ENCODE data around the gene NYAP2.

Gene NYAP2

DNA sequence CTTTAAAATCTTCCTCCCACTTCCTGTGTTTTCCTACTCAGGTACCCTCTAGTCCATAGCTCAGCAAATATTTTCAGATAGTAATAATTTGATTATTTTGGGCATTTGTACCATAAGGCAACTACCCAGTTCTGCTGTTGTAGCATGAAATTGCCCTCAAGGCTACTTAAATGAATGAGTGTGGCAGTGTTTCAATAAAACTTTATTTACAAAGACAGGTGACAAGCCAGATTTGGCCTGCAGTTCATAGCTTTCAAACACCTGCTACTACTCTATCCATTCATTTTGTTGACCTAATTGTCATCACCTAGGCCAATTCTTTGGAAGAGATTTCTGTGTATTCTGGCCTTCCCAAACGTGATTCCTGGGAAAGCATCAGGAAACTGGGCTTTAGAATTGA lies 28.9 kb downstream of the NYAP2 start:
- TF ChIP-seq, protein P1, sequence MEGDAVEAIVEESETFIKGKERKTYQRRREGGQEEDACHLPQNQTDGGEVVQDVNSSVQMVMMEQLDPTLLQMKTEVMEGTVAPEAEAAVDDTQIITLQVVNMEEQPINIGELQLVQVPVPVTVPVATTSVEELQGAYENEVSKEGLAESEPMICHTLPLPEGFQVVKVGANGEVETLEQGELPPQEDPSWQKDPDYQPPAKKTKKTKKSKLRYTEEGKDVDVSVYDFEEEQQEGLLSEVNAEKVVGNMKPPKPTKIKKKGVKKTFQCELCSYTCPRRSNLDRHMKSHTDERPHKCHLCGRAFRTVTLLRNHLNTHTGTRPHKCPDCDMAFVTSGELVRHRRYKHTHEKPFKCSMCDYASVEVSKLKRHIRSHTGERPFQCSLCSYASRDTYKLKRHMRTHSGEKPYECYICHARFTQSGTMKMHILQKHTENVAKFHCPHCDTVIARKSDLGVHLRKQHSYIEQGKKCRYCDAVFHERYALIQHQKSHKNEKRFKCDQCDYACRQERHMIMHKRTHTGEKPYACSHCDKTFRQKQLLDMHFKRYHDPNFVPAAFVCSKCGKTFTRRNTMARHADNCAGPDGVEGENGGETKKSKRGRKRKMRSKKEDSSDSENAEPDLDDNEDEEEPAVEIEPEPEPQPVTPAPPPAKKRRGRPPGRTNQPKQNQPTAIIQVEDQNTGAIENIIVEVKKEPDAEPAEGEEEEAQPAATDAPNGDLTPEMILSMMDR (IDR thresholded peaks at IDR 0.05; ENCODE audit: low read depth, low read length), result no peak
- Histone ChIP-seq H3K9me3 (ENCODE audit: severe bottlenecking) (no peaks in the 10 kb centered on the region), H3K4me3 (ENCODE audit: low read depth, low read length) (no peak overlapping the region), H3K27me3 (ENCODE audit: insufficient read depth, low read depth, severe bottlenecking) (no peaks in the 10 kb centered on the region), H3K36me3 (no peaks in the 10 kb centered on the region), H3K27ac (no peak overlapping the region)
- DNase-seq, result no peak

DNA sequence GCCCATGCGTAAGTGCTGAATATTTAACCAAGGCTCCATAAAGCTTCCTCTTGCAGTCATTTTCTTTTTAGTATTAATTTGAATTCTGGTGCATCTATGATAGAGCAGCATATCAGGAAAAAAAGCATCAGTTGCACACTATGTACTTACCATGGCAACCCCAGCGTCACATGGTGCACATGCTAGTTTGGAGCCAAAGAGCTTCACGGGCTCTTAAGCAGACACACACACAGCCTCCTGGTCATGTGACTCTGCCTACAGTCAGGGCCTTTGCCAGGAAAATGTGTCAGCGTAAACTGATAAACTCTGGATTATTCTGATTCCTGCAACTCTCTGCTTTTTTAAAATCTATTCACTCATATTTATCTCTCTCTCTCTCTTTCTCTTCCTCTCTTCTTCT lies 30.2 kb downstream of the NYAP2 start:
- H3K4me3 ChIP-seq (ENCODE audit: low read depth, low read length), result no peak overlapping the region
- TF ChIP-seq, protein P1 (IDR thresholded peaks at IDR 0.05; ENCODE audit: low read depth, low read length), result no peak

DNA sequence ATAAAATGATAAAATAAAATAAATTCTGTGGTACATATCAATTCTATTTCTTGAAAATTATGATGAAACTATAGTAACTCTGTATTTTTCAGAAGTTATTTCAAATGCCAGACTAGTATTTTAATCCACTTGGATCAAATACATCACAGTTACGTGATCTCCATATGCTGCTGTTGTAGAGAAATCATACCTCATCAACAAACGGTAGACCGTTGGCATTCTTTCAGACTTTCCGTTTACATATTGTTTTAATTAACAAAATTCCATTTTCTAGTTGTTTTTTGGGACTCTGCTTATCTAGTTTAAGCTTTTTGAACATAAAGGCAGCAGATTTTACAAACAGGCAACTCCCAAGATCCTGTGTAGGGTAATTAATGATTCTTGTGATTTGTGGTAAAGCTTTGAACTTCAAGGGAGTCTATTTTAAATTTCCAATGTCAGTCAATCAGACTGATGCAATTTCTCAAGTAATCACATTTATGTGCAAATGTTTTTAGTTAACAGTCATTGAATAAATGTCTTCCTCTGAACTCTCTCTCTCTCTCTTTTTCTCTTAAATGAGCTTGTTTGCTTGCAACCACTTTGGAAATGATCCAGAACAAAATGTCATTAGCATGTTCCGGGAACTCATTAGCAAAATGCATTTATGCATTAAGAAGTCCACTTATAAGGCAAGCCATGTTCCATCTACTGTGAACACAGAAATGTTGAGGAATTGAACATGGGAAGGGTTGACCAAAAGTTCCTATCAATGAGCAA lies 31.8 kb downstream of the NYAP2 start:
- no peaks in the 10 kb centered on the region for H3K27me3 ChIP-seq (ENCODE audit: insufficient read depth, low read depth, severe bottlenecking)
- H3K36me3 ChIP-seq, result no peaks in the 10 kb centered on the region
- no peaks in the 10 kb centered on the region for H3K9me3 ChIP-seq (ENCODE audit: severe bottlenecking)
- H3K4me3 ChIP-seq (ENCODE audit: low read depth, low read length), result no peak overlapping the region
- H3K27ac ChIP-seq, result no peak overlapping the region
- TF ChIP-seq, protein P1 (IDR thresholded peaks at IDR 0.05; ENCODE audit: low read depth, low read length), result no peak
- DNase-seq, result no peak

More for the DNA sequence above, 30.2 kb downstream of the NYAP2 start:
- Histone ChIP-seq H3K36me3 (no peaks in the 10 kb centered on the region), H3K27ac (no peak overlapping the region), H3K9me3 (ENCODE audit: severe bottlenecking) (no peaks in the 10 kb centered on the region), H3K27me3 (ENCODE audit: insufficient read depth, low read depth, severe bottlenecking) (no peaks in the 10 kb centered on the region)
- DNase-seq, result no peak

DNA sequence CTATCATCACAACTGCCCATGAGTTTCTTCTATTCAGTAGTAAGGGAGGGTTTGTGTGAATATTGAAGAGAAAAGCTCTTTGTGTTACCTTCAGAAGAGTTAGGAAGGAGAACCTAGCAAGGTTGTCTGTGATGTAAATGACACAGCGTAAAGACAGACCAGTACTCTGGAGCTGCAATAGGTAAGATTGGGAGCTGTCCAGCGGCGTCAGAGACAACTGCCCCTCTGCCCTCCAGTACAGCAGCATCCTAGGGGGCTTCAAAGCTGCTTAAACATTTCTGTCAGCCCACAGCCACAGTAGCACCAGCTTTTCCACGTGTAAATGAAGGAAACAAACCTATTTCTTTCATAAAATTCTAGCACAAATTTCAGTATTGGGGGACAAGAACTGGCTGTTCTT lies 34.5 kb downstream of the NYAP2 start:
- Histone ChIP-seq H3K4me3 (ENCODE audit: low read depth, low read length) (no peak overlapping the region), H3K9me3 (ENCODE audit: severe bottlenecking) (no peaks in the 10 kb centered on the region), H3K27me3 (ENCODE audit: insufficient read depth, low read depth, severe bottlenecking) (no peaks in the 10 kb centered on the region), H3K27ac (no peak overlapping the region), H3K36me3 (no peaks in the 10 kb centered on the region)
- TF ChIP-seq, protein P1 (IDR thresholded peaks at IDR 0.05; ENCODE audit: low read depth, low read length), result no peak
- DNase-seq, result no peak

DNA sequence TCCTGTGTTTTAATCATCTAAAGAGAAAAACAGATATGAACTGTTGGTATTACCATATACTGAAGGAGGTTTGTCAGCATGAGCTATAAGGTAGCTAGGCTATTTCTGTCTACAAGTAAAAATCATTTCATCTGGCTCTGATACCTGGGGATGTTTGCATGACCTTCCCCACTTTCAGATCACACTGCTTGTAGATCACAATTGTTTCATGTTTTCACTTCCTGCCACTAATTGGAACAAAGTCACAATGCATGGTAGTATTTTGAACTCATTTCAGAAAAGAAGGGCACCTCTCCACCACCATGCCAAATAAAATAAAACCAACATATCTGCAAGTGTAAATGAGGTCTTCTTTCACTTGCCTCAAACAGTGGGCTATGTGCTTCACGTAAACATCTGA lies 37.8 kb downstream of the NYAP2 start:
- no peak overlapping the region for H3K27ac ChIP-seq
- H3K36me3 ChIP-seq, result no peaks in the 10 kb centered on the region
- no peaks in the 10 kb centered on the region for H3K9me3 ChIP-seq (ENCODE audit: severe bottlenecking)
- no peak overlapping the region for H3K4me3 ChIP-seq (ENCODE audit: low read depth, low read length)
- no peaks in the 10 kb centered on the region for H3K27me3 ChIP-seq (ENCODE audit: insufficient read depth, low read depth, severe bottlenecking)
- no peak for DNase-seq
- TF ChIP-seq, protein P1 (IDR thresholded peaks at IDR 0.05; ENCODE audit: low read depth, low read length), result no peak

DNA sequence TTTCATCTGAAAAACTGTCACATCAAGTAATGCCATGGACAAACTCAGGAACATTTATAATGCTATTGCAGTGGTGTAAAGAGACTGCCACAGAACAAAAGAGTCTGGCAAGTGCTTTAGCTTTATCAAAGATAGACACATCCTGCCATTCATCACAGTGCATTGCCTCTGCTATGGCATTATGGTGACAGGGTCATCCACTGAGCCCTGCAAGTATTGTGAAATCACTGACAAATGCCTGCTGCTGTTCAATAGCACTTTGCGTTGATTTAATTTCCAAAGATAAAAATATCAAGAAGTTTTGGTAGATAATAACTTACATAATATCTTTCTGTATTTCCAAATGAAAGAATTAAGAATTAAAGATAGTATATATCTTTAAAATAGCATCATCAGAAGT lies 38.7 kb downstream of the NYAP2 start:
- H3K27me3 ChIP-seq (ENCODE audit: insufficient read depth, low read depth, severe bottlenecking), result no peaks in the 10 kb centered on the region
- DNase-seq, result no peak
- no peaks in the 10 kb centered on the region for H3K9me3 ChIP-seq (ENCODE audit: severe bottlenecking)
- H3K27ac ChIP-seq, result no peak overlapping the region
- H3K36me3 ChIP-seq, result no peaks in the 10 kb centered on the region
- no peak overlapping the region for H3K4me3 ChIP-seq (ENCODE audit: low read depth, low read length)
- TF ChIP-seq, protein P1 (IDR thresholded peaks at IDR 0.05; ENCODE audit: low read depth, low read length), result no peak
